K562 (cell line): ENCODE results near the gene CUL3. TPM values are rescaled to one million over a fixed set of nuclear protein-coding genes. Genes with fewer than 3 reads are reported as not detected.

ENCODE experiments used
- ATAC-seq: fragments of 200-7000 bp; cut with Tn5 transposase; 3 replicates; pipeline ENCODE4 v1.9.1; 2020; ENCODE audit warnings: moderate library complexity
- BruUV-seq: library from RNA; stranded (reverse); fragments of 400-500 nt; replicated peaks from 2 replicates; lab custom pipeline; 2021; lab: Mats Ljungman, UMichigan
- CTCF ChIA-PET: fragments of 300-600 bp; formaldehyde crosslinking; extraction: SDS; loops from one replicate; lab custom pipeline; 2021; ENCODE audit warnings: low intra/inter-chr PET ratio; lab: Yijun Ruan, JAX
- POLR2A ChIA-PET: fragments of 300-600, 350-650 bp; sonication (Branson Sonifier 250); formaldehyde crosslinking; extraction: SDS; loops from one replicate; lab custom pipeline; 2021; ENCODE audit warnings: antibody characterized with exemption, inconsistent platforms; lab: Yijun Ruan, JAX
- DNase-seq, 4 experiments: peaks; one replicate each; pipeline versions ENCODE4 v3.0.0 to v3.0.0-alpha.2; 2011 to 2018; ENCODE audit warnings: low spot score in 3 of 4, mixed read lengths in 3 of 4; ENCODE audit errors: extremely low read depth in 1 of 4
- FAIRE-seq: peaks from 2 replicates; lab custom pipeline; 2011; peaks lifted over from hg19 to GRCh38; lab: Jason Lieb, UNC
- H2AFZ ChIP-seq: 2 replicates; pipeline ENCODE4 v1.6.0; 2011; ENCODE audit warnings: low read depth, low read length, control low read depth, inconsistent platforms
- H3K27ac ChIP-seq: fragments of 200-600 bp; 3 replicates; pipeline ENCODE4 v1.8.0; 2011; ENCODE audit warnings: low read depth, mild to moderate bottlenecking, control low read depth, inconsistent platforms, low read length, moderate library complexity, mixed read lengths; ENCODE audit errors: extremely low read depth
- H3K27me3 ChIP-seq, 2 experiments: fragments of 300-600 bp in 1 of 2; 2 replicates in 1 of 2; 3 replicates in 1 of 2; pipeline versions ENCODE4 v1.6.0 to v1.8.0; 2011; ENCODE audit warnings: inconsistent platforms in 2 of 2, low read length in 2 of 2, mild to moderate bottlenecking in 1 of 2, mixed read lengths in 1 of 2, moderate library complexity in 1 of 2; ENCODE audit not compliant: control insufficient read depth in 2 of 2, insufficient read depth in 2 of 2
- H3K36me3 ChIP-seq: fragments of 300-600 bp; 3 replicates; pipeline ENCODE4 v1.8.0; 2011; ENCODE audit warnings: mild to moderate bottlenecking, low read length, inconsistent platforms; ENCODE audit not compliant: control insufficient read depth, insufficient read depth
- H3K4me1 ChIP-seq, 2 experiments: fragments of 200-600 bp in 1 of 2; replicated peaks in 1 of 2; 2 replicates in 1 of 2; 3 replicates in 1 of 2; pipeline versions ENCODE4 v1.5.1 to v1.8.0; 2011; ENCODE audit warnings: inconsistent platforms in 2 of 2, low read length in 2 of 2, mild to moderate bottlenecking in 1 of 2, mixed read lengths in 1 of 2, moderate library complexity in 1 of 2; ENCODE audit not compliant: control insufficient read depth in 2 of 2, insufficient read depth in 2 of 2
- H3K4me2 ChIP-seq: 2 replicates; pipeline ENCODE4 v1.6.1; 2011; ENCODE audit warnings: low read length, control low read depth, inconsistent platforms, mixed read lengths; ENCODE audit not compliant: insufficient read depth
- H3K4me3 ChIP-seq: fragments of 200-600 bp; sonication (generic), shearing (Covaris generic); 2 replicates; pipeline ENCODE4 v1.5.1; 2016; ENCODE audit warnings: control low read depth, inconsistent platforms
- H3K79me2 ChIP-seq: fragments of 200-600 bp; 3 replicates; pipeline ENCODE4 v1.8.0; 2011; ENCODE audit warnings: low read length, inconsistent platforms; ENCODE audit not compliant: control insufficient read depth, insufficient read depth
- H3K9ac ChIP-seq, 2 experiments: 2 replicates each; pipeline versions ENCODE4 v1.6.0 to v1.6.1; 2011; ENCODE audit warnings: low read depth in 2 of 2, low read length in 2 of 2, control low read depth in 1 of 2, inconsistent platforms in 1 of 2, mild to moderate bottlenecking in 1 of 2, mixed read lengths in 1 of 2; ENCODE audit not compliant: insufficient read depth in 1 of 2
- H3K9me1 ChIP-seq: one replicate; pipeline ENCODE4 v1.6.0; 2011; ENCODE audit warnings: inconsistent platforms, mild to moderate bottlenecking, low read length, moderate library complexity; ENCODE audit not compliant: control insufficient read depth, insufficient read depth
- H3K9me3 ChIP-seq: replicated peaks from 2 replicates; pipeline ENCODE4 v1.5.1; 2011; ENCODE audit warnings: low read depth, low read length, inconsistent platforms; ENCODE audit not compliant: control insufficient read depth, insufficient read depth
- H4K20me1 ChIP-seq: replicated peaks from 2 replicates; pipeline ENCODE4 v1.6.1; 2011; ENCODE audit warnings: low read length, inconsistent platforms, mixed read lengths; ENCODE audit not compliant: control insufficient read depth, insufficient read depth
- ARNT ChIP-seq, 2 experiments: fragments of 450-650 bp; IDR thresholded peaks; 2 replicates each; pipeline ENCODE4 v1.6.1; 2016; ENCODE audit warnings: mild to moderate bottlenecking in 1 of 2
- CAMTA2 ChIP-seq: fragments of 250-450 bp; sonication (Bioruptor Pico); conservative IDR thresholded peaks from 2 replicates; pipeline ENCODE4 v1.5.1; 2022
- CBFB ChIP-seq: sonication (generic); formaldehyde crosslinking; IDR thresholded peaks from 2 replicates; pipeline ENCODE4 v1.4.0; 2020; ENCODE audit warnings: mild to moderate bottlenecking, missing genetic modification reagents
- CBX8 ChIP-seq: fragments of 200-600 bp; sonication (generic); IDR thresholded peaks from 2 replicates; pipeline ENCODE4 v1.6.1; 2012; ENCODE audit warnings: borderline replicate concordance, mixed run types, low read depth, mild to moderate bottlenecking, moderate library complexity, mixed read lengths, low read length, control low read depth, inconsistent platforms; ENCODE audit not compliant: poor library complexity, severe bottlenecking; ENCODE audit errors: extremely low read depth
- DLX4 ChIP-seq: fragments of 250-450 bp; sonication (Bioruptor Pico); IDR thresholded peaks from 2 replicates; pipeline ENCODE4 v1.6.1; 2021; ENCODE audit warnings: mild to moderate bottlenecking
- ETS2 ChIP-seq: IDR thresholded peaks from 2 replicates; pipeline ENCODE4 v1.6.1; 2016; ENCODE audit warnings: borderline replicate concordance, missing genetic modification characterization, mild to moderate bottlenecking, moderate library complexity, missing compliant biosample characterization; ENCODE audit not compliant: poor library complexity, severe bottlenecking
- HDAC3 ChIP-seq: fragments of 450-650 bp; IDR thresholded peaks from 2 replicates; pipeline ENCODE4 v1.6.1; 2018; ENCODE audit warnings: borderline replicate concordance, mild to moderate bottlenecking, moderate library complexity; ENCODE audit not compliant: partially characterized antibody
- HMG20B ChIP-seq: fragments of 250-450 bp; sonication (Bioruptor Pico); IDR thresholded peaks from 2 replicates; pipeline ENCODE4 v1.5.0; 2021; ENCODE audit warnings: mild to moderate bottlenecking
- NR1H2 ChIP-seq: sonication (generic); formaldehyde crosslinking; IDR thresholded peaks from 2 replicates; pipeline ENCODE4 v1.4.0; 2020; ENCODE audit warnings: mild to moderate bottlenecking, missing genetic modification reagents
- PHF20 ChIP-seq: fragments of 450-650 bp; IDR thresholded peaks from 2 replicates; pipeline ENCODE4 v1.6.1; 2018; ENCODE audit not compliant: partially characterized antibody
- RFX5 ChIP-seq: IDR thresholded peaks from 2 replicates; pipeline ENCODE4 v1.6.1; 2011; ENCODE audit warnings: low read depth, mild to moderate bottlenecking, improper control_type of control experiment, low read length
- SIN3A ChIP-seq, 2 experiments: fragments of 150-350 bp in 1 of 2; IDR thresholded peaks; 2 replicates each; pipeline ENCODE4 v1.6.1; 2011 to 2016; ENCODE audit warnings: borderline replicate concordance in 2 of 2, low read depth in 2 of 2, low read length in 2 of 2, mild to moderate bottlenecking in 2 of 2, moderate library complexity in 2 of 2; ENCODE audit not compliant: control insufficient read depth in 1 of 2
- SP1 ChIP-seq: sonication (generic); formaldehyde crosslinking; IDR thresholded peaks from 2 replicates; pipeline ENCODE4 v1.8.1; 2022; ENCODE audit warnings: mild to moderate bottlenecking, missing genetic modification reagents
- U2AF1 ChIP-seq: fragments of 200-400 bp; formaldehyde crosslinking; optimal IDR thresholded peaks from 2 replicates; pipeline ENCODE3; 2017; ENCODE audit warnings: mild to moderate bottlenecking, low read depth, low read length, moderate library complexity
- ZC3H11A ChIP-seq: IDR thresholded peaks from 2 replicates; pipeline ENCODE4 v1.6.1; 2012; ENCODE audit warnings: low read depth, low read length, improper control_type of control experiment
- ZNF24 ChIP-seq: fragments of 450-650 bp; IDR thresholded peaks from 2 replicates; pipeline ENCODE4 v1.6.1; 2016
- ZNF444 ChIP-seq: fragments of 250-450 bp; sonication (Bioruptor Pico); IDR thresholded peaks from 2 replicates; pipeline ENCODE4 v1.4.0; 2020; ENCODE audit warnings: mild to moderate bottlenecking, moderate library complexity
- ZNF766 ChIP-seq: fragments of 200-800 bp; sonication (Bioruptor generic); conservative IDR thresholded peaks from 2 replicates; pipeline ENCODE4 v1.6.1; 2016; ENCODE audit warnings: missing genetic modification characterization, missing compliant biosample characterization
- WGBS: fragments of 100-300 bp; shearing (Covaris generic); methylation state at CpG from one replicate; pipeline ENCODE4 v1.1.6; 2016; ENCODE audit warnings: low coverage, mixed read lengths; ENCODE audit not compliant: insufficient coverage; ENCODE audit errors: missing lambda C conversion rate; 5-methylcytosine and 5-hydroxymethylcytosine counted together
- in situ Hi-C: fragments of 300-500 bp; cut with MboI; formaldehyde crosslinking; loops from 4 replicates; pipeline ENCODE4 v1.15.0; 2018; ENCODE audit warnings: inconsistent platforms, mixed read lengths
- intact Hi-C: fragments of 100-400 bp; cut with micrococcal nuclease; formaldehyde crosslinking; loops from 2 replicates; pipeline ENCODE4 v1.14.2; 2022
- polyA plus RNA-seq, 8 experiments: library from polyadenylated mRNA; depleted of rRNA in 4 of 8; stranded (reverse) in 5 of 8; unstranded in 3 of 8; fragments of >200 nt; fragmentation: Nextera tagmentation in 2 of 8; fragmentation: Illumina TruSeq in 1 of 8; extraction: Ambion mirVana in 2 of 8; extraction: Trizol in 1 of 8; gene quantifications; 2 replicates each; pipeline versions ENCODE4 v1.2.1 to v1.2.3, GENCODE V29; 2011 to 2014; ENCODE audit warnings: inconsistent platforms in 1 of 8, missing spikeins in 1 of 8
- total RNA-seq, 7 experiments: library from RNA; depleted of rRNA in 6 of 7; stranded (reverse); fragments of >200 nt in 6 of 7; fragmentation: Illumina TruSeq in 2 of 7; extraction: Trizol in 2 of 7; gene quantifications; 2 replicates each; pipeline versions ENCODE4 v1.2.1 to v1.2.3, GENCODE V29; 2011 to 2021; ENCODE audit warnings: low replicate concordance in 1 of 7

The CUL3 gene
- total and polyA plus RNA-seq, 9 of the 15 experiments (the other 6 are each of a cell fraction or from before 2014, with no cell fraction given) = 31.5 to 71.9 (median 56.4) TPM

GRCh38 chr2:224598678-224599077, 13.5 kb upstream of the CUL3 start:
- intact Hi-C loops = no loop called here
- no peak for FAIRE-seq
- WGBS = 26% methylated on average over 2 of the region's 2 CpGs
- POLR2A ChIA-PET = no interaction called here
- H3K4me2 ChIP-seq = no peak overlapping the region
- in situ Hi-C loops = no loop called here
- H3K36me3 ChIP-seq = no peaks in the 10 kb centered on the region
- H3K9ac ChIP-seq = no peak overlapping the region
- CTCF ChIA-PET = no interaction called here
- TF ChIP-seq ZNF444 (CRISPR knock-in tag) = no peak
- TF ChIP-seq ARNT (IDR thresholded peaks at IDR 0.05) = no peak
- no peak for TF ChIP-seq HDAC3
- no peak for TF ChIP-seq ZNF24
- TF ChIP-seq U2AF1 = no peak
- TF ChIP-seq ZC3H11A = no peak
- no peak for TF ChIP-seq HMG20B (CRISPR knock-in tag)
- no peak for TF ChIP-seq CAMTA2 (CRISPR knock-in tag)
- TF ChIP-seq SIN3A (IDR thresholded peaks at IDR 0.05; ENCODE audit: borderline replicate concordance in 2 of 2, control insufficient read depth in 1 of 2, low read depth in 2 of 2, low read length in 2 of 2) = no peak
- TF ChIP-seq DLX4 = no peak
- TF ChIP-seq CBFB (CRISPR knock-in tag) = no peak
- no peak for TF ChIP-seq CBX8
- no peak for TF ChIP-seq ETS2 (tag)
- no peak for TF ChIP-seq NR1H2 (CRISPR knock-in tag)
- TF ChIP-seq PHF20 = no peak
- TF ChIP-seq ZNF766 = no peak
- TF ChIP-seq RFX5 = no peak
- TF ChIP-seq SP1 (CRISPR knock-in tag) = no peak
- H4K20me1 ChIP-seq = no peaks in the 10 kb centered on the region
- H2AFZ ChIP-seq = no peak overlapping the region
- no peak overlapping the region for H3K4me3 ChIP-seq
- H3K4me1 ChIP-seq = peaks cover 4% of the 10 kb centered on the region in 2 experiments; a peak in 3 of 5 replicates
- no peak overlapping the region for H3K27ac ChIP-seq
- no peak for DNase-seq
- no peaks in the 10 kb centered on the region for H3K27me3 ChIP-seq
- no TSS peak for BruUV-seq
- H3K79me2 ChIP-seq = no peaks in the 10 kb centered on the region
- no peaks in the 10 kb centered on the region for H3K9me3 ChIP-seq
- no peaks in the 10 kb centered on the region for H3K9me1 ChIP-seq
- no peak for ATAC-seq
